DMS153 treated with DMSO at 0.1 percent for 48 hours (cell line): ENCODE data around the gene DNAAF2.
"Not testable (repeated sequence)": the region's sequence is repeated elsewhere in the genome, so short reads cannot be mapped to it uniquely, and the experiment has no call there.

ENCODE experiments used
- DNase-seq: peaks from one replicate; lab custom pipeline; 2025; ENCODE audit not compliant: unreplicated experiment; lab: John Stamatoyannopoulos, UW

Gene DNAAF2

GRCh38 chr14:49584981-49585640 is 49.9 kb downstream of the DNAAF2 start:
- DNase-seq = not testable (repeated sequence)

GRCh38 chr14:49584058-49584457 is 51.0 kb downstream of the DNAAF2 start:
- no peak for DNase-seq

- no peak for DNase-seq
Measured at GRCh38 chr14:49583629-49584028, 51.4 kb downstream of the DNAAF2 start.

- no peak for DNase-seq
Measured at GRCh38 chr14:49582113-49582977, 52.7 kb downstream of the DNAAF2 start.

GRCh38 chr14:49581209-49582112 is 53.6 kb downstream of the DNAAF2 start:
- DNase-seq = no peak

DNA sequence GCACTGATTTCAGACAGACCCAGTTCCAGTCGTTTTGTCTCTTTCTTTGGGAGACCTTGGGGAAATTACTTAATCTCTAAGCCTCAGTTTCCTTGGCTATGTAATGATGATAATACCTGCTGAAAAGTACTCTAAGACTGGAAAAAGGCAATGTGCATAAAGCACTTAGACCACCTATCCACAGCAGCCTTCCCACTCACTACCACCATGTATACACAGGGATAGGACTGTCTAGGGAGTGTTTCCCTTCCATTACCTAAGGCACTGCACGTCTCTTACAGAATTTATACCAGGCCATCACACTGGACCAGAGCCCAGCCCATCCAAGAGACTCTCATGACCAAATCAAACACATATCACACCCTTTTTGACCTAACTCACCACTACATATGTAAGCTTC is 55.2 kb downstream of the DNAAF2 start:
- no peak for DNase-seq

GRCh38 chr14:49578141-49578540 is 56.9 kb downstream of the DNAAF2 start:
- DNase-seq = no peak
